Activated CD8-positive, alpha-beta memory T cell treated with anti-CD3 and anti-CD28 coated beads, Interleukin-2, amount 50 U/mL, for 48 hours (primary cell): ENCODE measurements around the gene RHOBTB3.

Experiments used
- DNase-seq: peaks from one replicate; pipeline ENCODE4 v3.0.0-alpha.2; 2020

Gene RHOBTB3

GRCh38 chr5:95822542-95823181 is 91.5 kb downstream of the RHOBTB3 start, which contains the start of gene GLRX:
GLRX (minus strand) TSS chr5:95822726; CDS start chr5:95822662, 64 bp downstream.
- DNase-seq: no peak

GRCh38 chr5:95823218-95823737 is 92.1 kb downstream of the RHOBTB3 start:
- DNase-seq: no peak

- DNase-seq: no peak
Measured at GRCh38 chr5:95823738-95824609, 92.8 kb downstream of the RHOBTB3 start.

GRCh38 chr5:95824747-95825146 is 93.6 kb downstream of the RHOBTB3 start:
- DNase-seq: peak; percentile 51

GRCh38 chr5:95825495-95825894 is 94.4 kb downstream of the RHOBTB3 start:
- DNase-seq: no peak

GRCh38 chr5:95826949-95827891 is 96.1 kb downstream of the RHOBTB3 start:
- DNase-seq: peak; percentile 33

- peak; percentile 25 for DNase-seq
Measured at GRCh38 chr5:95827892-95828246, 96.7 kb downstream of the RHOBTB3 start.

- no peak for DNase-seq
Measured at GRCh38 chr5:95830226-95830625, 99.1 kb downstream of the RHOBTB3 start.

GRCh38 chr5:95832664-95833063 is 101.5 kb downstream of the RHOBTB3 start:
- peak; percentile 26 for DNase-seq

- peak; percentile 58 for DNase-seq
Measured at GRCh38 chr5:95835682-95836385, 104.7 kb downstream of the RHOBTB3 start.

GRCh38 chr5:95836544-95836943 is 105.4 kb downstream of the RHOBTB3 start:
- DNase-seq: peak; percentile 2

- peak; percentile 42 for DNase-seq
Measured at GRCh38 chr5:95836971-95837370, 105.8 kb downstream of the RHOBTB3 start.

- DNase-seq: peak; percentile 44
Measured at GRCh38 chr5:95837492-95837891, 106.4 kb downstream of the RHOBTB3 start.

GRCh38 chr5:95838001-95838520 is 106.9 kb downstream of the RHOBTB3 start:
- DNase-seq: peak; percentile 46

- DNase-seq: peak; percentile 43
Measured at GRCh38 chr5:95838556-95838955, 107.4 kb downstream of the RHOBTB3 start.

- no peak for DNase-seq
Measured at GRCh38 chr5:95839658-95840057, 108.5 kb downstream of the RHOBTB3 start.

GRCh38 chr5:95840956-95841705 is 110.0 kb downstream of the RHOBTB3 start:
- peak; percentile 13 for DNase-seq

GRCh38 chr5:95841914-95842812 is 111.0 kb downstream of the RHOBTB3 start:
- peak; percentile 35 for DNase-seq

- peak; percentile 78 for DNase-seq
Measured at GRCh38 chr5:95842854-95843544, 111.9 kb downstream of the RHOBTB3 start.
